ENCODE data around the gene CALHM3. TPM values are rescaled to one million over a fixed set of nuclear protein-coding genes. Genes with fewer than 3 reads are reported as not detected.

Gene CALHM3
- polyA plus RNA-seq, 1 of the 3 experiments (the other 2 are of a cell fraction): not detected

DNA sequence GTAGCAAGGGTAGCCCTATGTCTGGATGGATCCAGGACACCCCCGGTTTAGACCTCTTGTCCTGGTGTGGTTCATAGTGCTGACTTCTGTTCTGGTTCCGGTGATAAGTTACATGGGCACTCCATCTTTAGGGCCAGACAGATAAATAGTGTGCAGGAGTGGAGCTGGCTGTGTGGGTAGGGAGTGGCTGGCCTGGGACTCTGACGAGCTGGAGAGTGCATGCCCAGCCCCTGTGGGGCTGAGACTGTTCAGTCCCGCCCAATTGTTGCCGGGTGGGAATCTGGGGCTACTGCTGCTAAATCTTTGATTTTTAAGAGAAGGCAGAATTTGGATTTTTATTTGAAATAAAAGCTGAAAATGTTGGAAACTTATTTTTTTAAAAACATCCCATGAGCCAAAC lies 55.3 kb downstream of the CALHM3 start:
- Histone ChIP-seq H3K36me3 (replicated peaks in 1 of 2; ENCODE audit: control insufficient read depth in 1 of 2, insufficient read depth in 2 of 2, low read length in 1 of 2) (peaks cover 69 to 80% of the 10 kb centered on the region in 2 experiments), H3K4me3 (ENCODE audit: low read depth in 2 of 2, low read length in 1 of 2) (no peak overlapping the region), H3K4me1 (ENCODE audit: control insufficient read depth in 1 of 2, insufficient read depth in 2 of 2, low read depth in 1 of 2, low read length in 1 of 2) (no peaks in the 10 kb centered on the region), H3K27ac (ENCODE audit: low read depth in 2 of 2, low read length in 1 of 2) (no peak overlapping the region), H2AFZ (ENCODE audit: low read depth) (no peak overlapping the region), H3K79me2 (ENCODE audit: insufficient read depth) (no peaks in the 10 kb centered on the region; the same call in 1 of the 2 replicates), H4K20me1 (ENCODE audit: insufficient read depth) (no peaks in the 10 kb centered on the region), H3K27me3 (ENCODE audit: insufficient read depth) (no peaks in the 10 kb centered on the region), H3F3A (replicated peaks; ENCODE audit: insufficient read depth) (no peaks in the 10 kb centered on the region), H3K4me2 (no peak overlapping the region), H3K9me3 (no peaks in the 10 kb centered on the region), H3K9ac (no peak overlapping the region), H3K9me2 (no peaks in the 10 kb centered on the region)
- TF ChIP-seq, protein P1, sequence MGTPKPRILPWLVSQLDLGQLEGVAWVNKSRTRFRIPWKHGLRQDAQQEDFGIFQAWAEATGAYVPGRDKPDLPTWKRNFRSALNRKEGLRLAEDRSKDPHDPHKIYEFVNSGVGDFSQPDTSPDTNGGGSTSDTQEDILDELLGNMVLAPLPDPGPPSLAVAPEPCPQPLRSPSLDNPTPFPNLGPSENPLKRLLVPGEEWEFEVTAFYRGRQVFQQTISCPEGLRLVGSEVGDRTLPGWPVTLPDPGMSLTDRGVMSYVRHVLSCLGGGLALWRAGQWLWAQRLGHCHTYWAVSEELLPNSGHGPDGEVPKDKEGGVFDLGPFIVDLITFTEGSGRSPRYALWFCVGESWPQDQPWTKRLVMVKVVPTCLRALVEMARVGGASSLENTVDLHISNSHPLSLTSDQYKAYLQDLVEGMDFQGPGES (IDR thresholded peaks at IDR 0.05; ENCODE audit: low read depth, low read length): no peak
- TF ChIP-seq GATA2 (CRISPR knock-in tag; IDR thresholded peaks at IDR 0.05) (no peak), YY1 (IDR thresholded peaks at IDR 0.05; ENCODE audit: low read depth) (no peak), TAF1 (IDR thresholded peaks at IDR 0.05; ENCODE audit: borderline replicate concordance, low read depth, low read length) (no peak), RXRA (IDR thresholded peaks at IDR 0.05; ENCODE audit: borderline replicate concordance, low read depth) (no peak), SMC3 (IDR thresholded peaks at IDR 0.05; ENCODE audit: low read depth, low read length) (no peak), POLR2AphosphoS5 (IDR thresholded peaks at IDR 0.05; ENCODE audit: low read depth, low read length) (no peak), FOXM1 (IDR thresholded peaks at IDR 0.05; ENCODE audit: low read depth) (no peak), MXI1 (IDR thresholded peaks at IDR 0.05; ENCODE audit: low read depth, low read length) (no peak), GABPA (IDR thresholded peaks at IDR 0.05; ENCODE audit: low read depth) (no peak), RFX5 (IDR thresholded peaks at IDR 0.05; ENCODE audit: low read length) (no peak), FOXJ3 (CRISPR knock-in tag; IDR thresholded peaks at IDR 0.05) (no peak)
- TF ChIP-seq, protein P2, sequence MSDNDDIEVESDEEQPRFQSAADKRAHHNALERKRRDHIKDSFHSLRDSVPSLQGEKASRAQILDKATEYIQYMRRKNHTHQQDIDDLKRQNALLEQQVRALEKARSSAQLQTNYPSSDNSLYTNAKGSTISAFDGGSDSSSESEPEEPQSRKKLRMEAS (IDR thresholded peaks at IDR 0.05; ENCODE audit: low read depth): no peak
- TF ChIP-seq, protein P3, sequence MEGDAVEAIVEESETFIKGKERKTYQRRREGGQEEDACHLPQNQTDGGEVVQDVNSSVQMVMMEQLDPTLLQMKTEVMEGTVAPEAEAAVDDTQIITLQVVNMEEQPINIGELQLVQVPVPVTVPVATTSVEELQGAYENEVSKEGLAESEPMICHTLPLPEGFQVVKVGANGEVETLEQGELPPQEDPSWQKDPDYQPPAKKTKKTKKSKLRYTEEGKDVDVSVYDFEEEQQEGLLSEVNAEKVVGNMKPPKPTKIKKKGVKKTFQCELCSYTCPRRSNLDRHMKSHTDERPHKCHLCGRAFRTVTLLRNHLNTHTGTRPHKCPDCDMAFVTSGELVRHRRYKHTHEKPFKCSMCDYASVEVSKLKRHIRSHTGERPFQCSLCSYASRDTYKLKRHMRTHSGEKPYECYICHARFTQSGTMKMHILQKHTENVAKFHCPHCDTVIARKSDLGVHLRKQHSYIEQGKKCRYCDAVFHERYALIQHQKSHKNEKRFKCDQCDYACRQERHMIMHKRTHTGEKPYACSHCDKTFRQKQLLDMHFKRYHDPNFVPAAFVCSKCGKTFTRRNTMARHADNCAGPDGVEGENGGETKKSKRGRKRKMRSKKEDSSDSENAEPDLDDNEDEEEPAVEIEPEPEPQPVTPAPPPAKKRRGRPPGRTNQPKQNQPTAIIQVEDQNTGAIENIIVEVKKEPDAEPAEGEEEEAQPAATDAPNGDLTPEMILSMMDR (IDR thresholded peaks at IDR 0.05): no peak
- TF ChIP-seq, protein P4, sequence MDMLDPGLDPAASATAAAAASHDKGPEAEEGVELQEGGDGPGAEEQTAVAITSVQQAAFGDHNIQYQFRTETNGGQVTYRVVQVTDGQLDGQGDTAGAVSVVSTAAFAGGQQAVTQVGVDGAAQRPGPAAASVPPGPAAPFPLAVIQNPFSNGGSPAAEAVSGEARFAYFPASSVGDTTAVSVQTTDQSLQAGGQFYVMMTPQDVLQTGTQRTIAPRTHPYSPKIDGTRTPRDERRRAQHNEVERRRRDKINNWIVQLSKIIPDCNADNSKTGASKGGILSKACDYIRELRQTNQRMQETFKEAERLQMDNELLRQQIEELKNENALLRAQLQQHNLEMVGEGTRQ (IDR thresholded peaks at IDR 0.05; ENCODE audit: borderline replicate concordance, low read depth, low read length): no peak
- DNase-seq: no peak
- ChIA-PET CTCF (interaction anchor here (0.8 to 2.0 kb wide), 7 partner anchors 9 to 140 kb away, joined by 3 to 7 read pairs (median 3); partner anchors contain the start of genes ATP5MK and PDCD11), POLR2A (no interaction called here)
- WGBS (ENCODE audit: low lambda C conversion rate): 100% methylated on average over 5 of the region's 5 CpGs

Other genes with a start within 250 kb of the CALHM3 start
- 0.08 TPM in 1 of 2 replicates, not detected in the other for gene RPEL1, start 233.4 kb downstream of the CALHM3 start, polyA plus RNA-seq (2012; rRNA removed)
- gene INA, start 202.1 kb downstream of the CALHM3 start, polyA plus RNA-seq (2012; rRNA removed): 4.8 and 5.4 TPM in 2 replicates
- 5.1 and 5.3 TPM in 2 replicates for gene PCGF6, start 128.1 kb downstream of the CALHM3 start, polyA plus RNA-seq (2012; rRNA removed)
- 1.3 and 1.4 TPM in 2 replicates for gene TAF5, start 111.3 kb downstream of the CALHM3 start, polyA plus RNA-seq (2012; rRNA removed)
- 408 and 542 TPM in 2 replicates for gene ATP5MK, start 82.8 kb downstream of the CALHM3 start, polyA plus RNA-seq (2012; rRNA removed)
- 29.8 and 39.9 TPM in 2 replicates for gene PDCD11, start 82.6 kb downstream of the CALHM3 start, polyA plus RNA-seq (2012; rRNA removed)
- gene CALHM2, start 26.9 kb downstream of the CALHM3 start, polyA plus RNA-seq (2012; rRNA removed): 0.10 and 0.23 TPM in 2 replicates
- gene CALHM1, start 20.3 kb downstream of the CALHM3 start, polyA plus RNA-seq (2012; rRNA removed): not detected in 2 replicates
- 0.05 and 0.19 TPM in 2 replicates for gene NEURL1, start 14.5 kb upstream of the CALHM3 start, polyA plus RNA-seq (2012; rRNA removed)